Measurements from ENCODE around the gene ZNF582. TPM values are rescaled to one million over a fixed set of nuclear protein-coding genes. Genes with fewer than 3 reads are reported as not detected.

ZNF582 gene
- total RNA-seq, 1 donor from 2014 or later: 6.6 TPM

GRCh38 chr19:56367829-56368711, 25.3 kb downstream of the ZNF582 start:
- Mint-ChIP-seq H3K27ac (peak overlapping the region; percentile 100), H3K27me3 (no peaks in the 10 kb centered on the region), H3K4me3 (ENCODE audit: low read depth) (peak overlapping the region; percentile 93), H3K4me1 (ENCODE audit: low read depth) (peaks cover 5% of the 10 kb centered on the region), H3K9me3 (ENCODE audit: low read depth) (peaks cover 55% of the 10 kb centered on the region), H3K36me3 (ENCODE audit: insufficient read depth) (peaks cover 41% of the 10 kb centered on the region)
- DNase-seq (ENCODE audit: low spot score, unreplicated experiment): peak; percentile 77
- TF ChIP-seq CTCF (IDR thresholded peaks at IDR 0.05; ENCODE audit: unreplicated experiment): no peak

GRCh38 chr19:56360841-56361240, 32.5 kb downstream of the ZNF582 start:
- Mint-ChIP-seq H3K27ac (no peak overlapping the region), H3K9me3 (ENCODE audit: low read depth) (peaks cover 56% of the 10 kb centered on the region), H3K27me3 (no peaks in the 10 kb centered on the region), H3K4me3 (ENCODE audit: low read depth) (no peak overlapping the region), H3K36me3 (ENCODE audit: insufficient read depth) (peaks cover 24% of the 10 kb centered on the region), H3K4me1 (ENCODE audit: low read depth) (no peaks in the 10 kb centered on the region)
- TF ChIP-seq CTCF (IDR thresholded peaks at IDR 0.05; ENCODE audit: unreplicated experiment): no peak
- no peak for DNase-seq (ENCODE audit: low spot score, unreplicated experiment)

GRCh38 chr19:56356944-56357343, 36.4 kb downstream of the ZNF582 start:
- no peak overlapping the region for H3K4me3 Mint-ChIP-seq (ENCODE audit: low read depth)
- H3K27ac Mint-ChIP-seq: no peak overlapping the region
- TF ChIP-seq CTCF (IDR thresholded peaks at IDR 0.05; ENCODE audit: unreplicated experiment): no peak
- DNase-seq (ENCODE audit: low spot score, unreplicated experiment): no peak
- peaks cover 44% of the 10 kb centered on the region for H3K9me3 Mint-ChIP-seq (ENCODE audit: low read depth)
- no peaks in the 10 kb centered on the region for H3K27me3 Mint-ChIP-seq
- no peaks in the 10 kb centered on the region for H3K4me1 Mint-ChIP-seq (ENCODE audit: low read depth)
- H3K36me3 Mint-ChIP-seq (ENCODE audit: insufficient read depth): peaks cover 13% of the 10 kb centered on the region

GRCh38 chr19:56355517-56355916, 37.8 kb downstream of the ZNF582 start:
- peaks cover 8% of the 10 kb centered on the region for H3K36me3 Mint-ChIP-seq (ENCODE audit: insufficient read depth)
- DNase-seq (ENCODE audit: low spot score, unreplicated experiment): no peak

GRCh38 chr19:56351208-56351607, 42.1 kb downstream of the ZNF582 start:
- no peak for DNase-seq (ENCODE audit: low spot score, unreplicated experiment)
- Mint-ChIP-seq H3K4me3 (ENCODE audit: low read depth) (no peak overlapping the region), H3K4me1 (ENCODE audit: low read depth) (no peaks in the 10 kb centered on the region), H3K36me3 (ENCODE audit: insufficient read depth) (no peaks in the 10 kb centered on the region), H3K9me3 (ENCODE audit: low read depth) (peaks cover 16% of the 10 kb centered on the region), H3K27me3 (no peaks in the 10 kb centered on the region), H3K27ac (no peak overlapping the region)
- TF ChIP-seq CTCF (IDR thresholded peaks at IDR 0.05; ENCODE audit: unreplicated experiment): no peak

More at GRCh38 chr19:56355517-56355916, 37.8 kb downstream of the ZNF582 start:
- no peak overlapping the region for H3K27ac Mint-ChIP-seq
- no peak overlapping the region for H3K4me3 Mint-ChIP-seq (ENCODE audit: low read depth)
- peaks cover 40% of the 10 kb centered on the region for H3K9me3 Mint-ChIP-seq (ENCODE audit: low read depth)
- H3K4me1 Mint-ChIP-seq (ENCODE audit: low read depth): no peaks in the 10 kb centered on the region
- no peaks in the 10 kb centered on the region for H3K27me3 Mint-ChIP-seq
- TF ChIP-seq CTCF (IDR thresholded peaks at IDR 0.05; ENCODE audit: unreplicated experiment): no peak

All from progenitor cell of endocrine pancreas (in vitro differentiated cells).